G401 (cell line): Measurements from ENCODE around the gene RBMY1D. TPM values are rescaled to one million over a fixed set of nuclear protein-coding genes. Genes with fewer than 3 reads are reported as not detected.
"Not testable (repeated sequence)": the region's sequence is repeated elsewhere in the genome, so short reads cannot be mapped to it uniquely, and the experiment has no call there.

Experiments
- DNase-seq: peaks from one replicate; pipeline ENCODE4 v3.0.0-alpha.2; 2015; ENCODE audit warnings: low spot score
- in situ Hi-C: cut with HindIII; loops from 2 replicates; pipeline ENCODE4 v1.10.0; 2016; ENCODE audit warnings: low sequenced_read_pairs, mixed read lengths
- total RNA-seq: library from RNA; depleted of rRNA; stranded (reverse); fragments of >200 nt; shearing (Covaris generic); gene quantifications from 2 replicates; pipeline ENCODE4 v1.2.3, GENCODE V29; 2014; rRNA removed

Gene RBMY1D
- total RNA-seq: not detected in 2 replicates

DNA sequence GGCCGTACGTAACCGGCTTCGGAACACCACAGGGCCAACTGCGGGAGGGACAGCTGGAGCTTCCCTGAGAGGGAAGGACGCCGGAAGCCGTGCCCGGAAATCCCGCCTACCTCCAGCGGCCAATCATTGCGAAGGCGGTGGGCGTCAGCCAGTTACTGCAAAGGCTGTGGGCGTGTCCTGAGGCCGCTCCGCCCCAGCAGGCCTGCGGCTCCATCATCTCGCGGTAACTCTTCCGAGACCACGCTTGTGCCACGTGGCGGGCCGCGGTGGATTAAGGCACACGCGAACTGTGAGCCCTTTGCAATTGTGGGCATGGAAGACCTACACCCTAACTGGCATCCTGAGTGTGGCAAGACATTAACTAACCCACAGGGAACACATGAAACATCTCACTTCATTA is at the start of gene RBMY1D:
RBMY1D (minus strand) TSS at position 101 of the 400 bp plus-strand sequence. CDS start 2,013 bp downstream, outside the sequence.
- in situ Hi-C loops, DNase-seq: not testable (repeated sequence)

DNA sequence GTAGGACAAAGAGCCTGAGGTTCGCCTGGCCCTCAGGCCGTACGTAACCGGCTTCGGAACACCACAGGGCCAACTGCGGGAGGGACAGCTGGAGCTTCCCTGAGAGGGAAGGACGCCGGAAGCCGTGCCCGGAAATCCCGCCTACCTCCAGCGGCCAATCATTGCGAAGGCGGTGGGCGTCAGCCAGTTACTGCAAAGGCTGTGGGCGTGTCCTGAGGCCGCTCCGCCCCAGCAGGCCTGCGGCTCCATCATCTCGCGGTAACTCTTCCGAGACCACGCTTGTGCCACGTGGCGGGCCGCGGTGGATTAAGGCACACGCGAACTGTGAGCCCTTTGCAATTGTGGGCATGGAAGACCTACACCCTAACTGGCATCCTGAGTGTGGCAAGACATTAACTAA is 23.6 kb upstream of the RBMY1D start, which contains the start of gene RBMY1E:
RBMY1E (minus strand) TSS at position 101 of the 400 bp plus-strand sequence. CDS start 1,978 bp downstream, outside the sequence.
- DNase-seq, in situ Hi-C loops: not testable (repeated sequence)

DNA sequence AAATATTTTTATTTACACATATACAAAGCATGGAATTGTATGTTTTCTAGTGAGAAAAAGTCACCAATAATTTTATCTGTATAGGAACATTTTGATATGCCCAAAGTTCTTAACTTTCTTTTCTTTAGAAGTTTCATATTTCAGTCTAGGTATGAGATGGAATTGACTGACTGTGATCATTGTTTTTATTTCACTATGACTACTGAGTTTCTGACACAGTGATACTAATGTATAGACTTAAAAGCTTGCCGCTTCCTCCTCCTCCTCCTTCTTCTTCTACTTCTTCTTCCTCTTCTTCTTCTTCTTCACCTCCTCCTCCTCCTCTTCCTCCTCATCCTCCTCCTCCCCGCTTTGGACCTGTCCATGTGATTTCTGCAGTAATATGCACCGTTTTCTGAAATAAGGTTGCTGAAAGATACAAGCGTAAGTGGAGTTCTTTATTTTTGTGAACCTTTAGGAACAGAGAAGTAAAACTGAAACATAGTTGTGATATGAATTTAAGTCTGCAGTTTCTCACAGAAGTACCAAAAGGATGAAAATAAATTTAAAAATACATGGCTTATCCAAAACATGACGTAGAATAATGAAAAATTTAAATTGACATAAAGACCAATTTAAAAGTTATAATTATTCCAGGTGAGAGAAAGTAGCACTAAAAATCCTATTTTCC is 24.8 kb downstream of the RBMY1D start:
- DNase-seq, in situ Hi-C loops: not testable (repeated sequence)

DNA sequence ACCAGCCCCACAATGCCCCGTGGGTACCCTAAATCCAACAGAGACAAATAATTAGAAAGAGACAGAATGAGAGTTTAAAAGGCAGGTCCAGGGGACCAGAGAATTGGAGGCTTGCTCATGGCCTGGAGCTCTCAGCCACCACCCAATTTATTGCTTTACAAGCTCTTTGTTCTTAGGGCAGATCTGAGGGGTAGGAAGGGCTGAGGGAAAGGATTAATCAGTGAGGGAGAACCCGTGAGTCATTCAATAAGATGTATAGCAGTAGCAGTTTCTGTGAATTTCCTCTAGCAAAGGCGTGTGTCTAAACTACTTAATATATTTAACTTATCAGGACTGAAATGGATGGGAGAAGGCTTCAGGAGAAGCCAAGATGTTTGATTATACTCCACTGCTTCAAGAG is 48.8 kb downstream of the RBMY1D start:
- DNase-seq: no peak
- in situ Hi-C loops: no loop called here

DNA sequence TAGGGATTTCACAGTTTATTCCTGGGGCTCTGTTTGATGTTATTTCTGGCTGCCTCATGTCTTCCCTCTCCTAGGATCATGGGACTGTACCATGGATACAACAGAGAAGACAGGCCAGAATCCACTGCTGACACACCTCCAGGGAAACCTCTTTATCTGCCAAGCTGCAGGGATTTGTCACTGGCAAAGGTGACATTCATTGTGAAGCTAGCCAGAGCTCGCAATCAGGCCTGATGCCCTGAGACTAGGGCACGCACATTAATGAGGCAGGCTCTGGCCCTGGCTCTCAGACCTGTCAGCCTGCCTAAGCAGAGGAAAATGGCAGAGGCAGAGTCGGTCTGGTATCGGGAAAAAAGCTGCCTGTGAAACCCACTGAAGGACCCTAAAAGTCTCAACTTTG is 52.2 kb downstream of the RBMY1D start:
- in situ Hi-C loops: no loop called here
- DNase-seq: peak; percentile 64

DNA sequence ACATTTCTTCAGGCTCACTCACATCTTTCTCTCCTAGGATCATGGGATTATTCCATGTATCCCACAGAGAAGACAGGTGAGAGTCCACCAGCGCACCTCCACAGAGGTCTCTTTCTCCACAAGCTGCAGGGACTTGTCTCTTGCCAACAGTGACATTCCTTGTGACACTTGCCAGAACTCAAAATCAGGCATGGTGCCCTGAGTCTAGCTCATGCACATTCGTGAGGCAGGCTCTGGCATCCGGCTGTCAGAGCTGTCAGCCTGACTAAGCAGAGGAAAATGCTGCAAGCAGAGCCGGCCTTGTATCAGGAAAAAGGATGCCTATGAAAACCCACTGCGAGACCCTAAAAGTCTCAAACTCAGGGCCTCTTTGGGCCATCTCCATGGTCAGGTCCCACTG is 54.8 kb downstream of the RBMY1D start:
- peak; percentile 76 for DNase-seq
- in situ Hi-C loops: no loop called here

DNA sequence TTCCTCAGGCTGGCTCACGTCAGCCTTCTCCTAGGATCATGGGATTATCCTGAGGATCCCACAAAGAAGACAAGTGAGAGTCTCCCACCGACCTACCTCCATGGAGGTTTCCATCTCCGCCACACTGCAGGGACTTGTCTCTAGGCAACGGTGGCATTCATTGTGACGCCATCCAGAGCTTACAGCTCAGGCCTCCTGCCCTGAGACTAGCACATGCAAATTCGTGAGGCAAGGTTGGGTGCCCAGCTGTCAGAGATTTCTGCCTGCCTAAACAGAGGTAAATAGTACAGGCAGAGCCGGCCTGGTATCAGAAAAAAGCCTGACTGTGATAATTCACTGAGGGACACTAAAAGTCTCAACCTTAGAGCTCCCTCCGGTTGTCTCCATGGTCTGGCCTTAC is 58.0 kb downstream of the RBMY1D start:
- DNase-seq: no peak
- in situ Hi-C loops: no loop called here

DNA sequence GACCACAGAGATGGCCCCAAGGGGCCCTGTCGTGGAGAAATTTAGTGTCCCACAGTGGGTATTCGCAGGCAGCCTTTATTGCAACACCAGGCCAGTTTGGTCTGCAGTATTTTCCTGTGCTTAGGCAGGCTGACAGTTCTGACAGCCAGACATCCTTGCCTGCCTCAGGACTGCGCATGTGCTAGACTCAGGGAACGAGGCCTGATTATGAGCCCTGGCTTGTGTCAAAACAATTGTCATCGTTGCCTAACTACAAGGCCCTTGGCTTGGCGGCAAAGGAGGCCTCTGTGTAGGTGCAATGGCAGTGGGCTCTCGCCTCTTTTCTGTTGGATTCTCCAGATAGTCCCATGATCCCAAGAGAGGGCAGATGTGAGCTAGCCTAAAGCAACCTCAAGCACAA is 59.3 kb downstream of the RBMY1D start:
- in situ Hi-C loops: no loop called here
- DNase-seq: no peak

Other genes with a start within 250 kb of the RBMY1D start
- not detected in 2 replicates for gene RBMY1E, start 23.5 kb upstream of the RBMY1D start, total RNA-seq